Heart left ventricle (tissue), 13 donors: ENCODE measurements around the gene USP15.

Experiments
- CTCF ChIP-seq, 12 donors: fragments of 200-600 bp; sonication (generic) in 4 of 12; IDR thresholded peaks; one replicate each; pipeline versions ENCODE4 v1.5.0 to v1.8.0; 2018 to 2022; ENCODE audit warnings: antibody characterized with exemption in 12 of 12, mild to moderate bottlenecking in 5 of 12
- POLR2A ChIP-seq, 2 donors: fragments of 450-650 bp; IDR thresholded peaks; one replicate each; pipeline ENCODE4 v1.6.1; 2017; ENCODE audit warnings: antibody characterized with exemption in 2 of 2, mild to moderate bottlenecking in 2 of 2, moderate library complexity in 2 of 2
- donor health status: ischemic (EF 13 %, LVEDD 7.1; RV severe dilation, severe dysfunction).
- donor health status: DM: no; HTN: yes; CAD: no.
- donor health status: DM: no; HTN: no; CAD: no.
- donor health status: ischemic (EF 25% LVEDD 6.9; RV normal size, moderate dysfunction).
- donor health status: ischemic (EF 25% LVEDD 5.7; RV mildly dilated, moderate dysfunction).
- donor health status: ischemic (EF 35%, LVEDD 5.7; RV mildly dilated, moderate dysfunction).
- donor health status: nonischemic (EF 11% LVEDD 7.7; RV severe dilation, severe dysfunction).
- donor health status: DM: yes; HTN: yes; CAD: no.
- donor health status: PGD.
- donor health status: ischemic (EF 29% LVEDD 5.4; RV normal size, mild dysfunction).
- donor health status: nonischemic (EF 23%, LVEDD 6.1; RV moderate dilation, normal function).

GRCh38 chr12:62403031-62403430, 142.8 kb downstream of the USP15 start:
- TF ChIP-seq CTCF (IDR thresholded peaks at IDR 0.05) = no peak
- no peak for TF ChIP-seq POLR2A (IDR thresholded peaks at IDR 0.05)
